Stimulated activated CD8-positive, alpha-beta memory T cell treated with anti-CD3 and anti-CD28 coated beads, Interleukin-7, amount 100 ng/mL, for 24 hours (primary cell): ENCODE data around the gene F2R.
"Not testable (repeated sequence)": the region's sequence is repeated elsewhere in the genome, so short reads cannot be mapped to it uniquely, and the experiment has no call there.

Source experiments
- DNase-seq: peaks from one replicate; pipeline ENCODE4 v3.0.0-alpha.2; 2020; ENCODE audit warnings: low read depth

F2R gene

DNA sequence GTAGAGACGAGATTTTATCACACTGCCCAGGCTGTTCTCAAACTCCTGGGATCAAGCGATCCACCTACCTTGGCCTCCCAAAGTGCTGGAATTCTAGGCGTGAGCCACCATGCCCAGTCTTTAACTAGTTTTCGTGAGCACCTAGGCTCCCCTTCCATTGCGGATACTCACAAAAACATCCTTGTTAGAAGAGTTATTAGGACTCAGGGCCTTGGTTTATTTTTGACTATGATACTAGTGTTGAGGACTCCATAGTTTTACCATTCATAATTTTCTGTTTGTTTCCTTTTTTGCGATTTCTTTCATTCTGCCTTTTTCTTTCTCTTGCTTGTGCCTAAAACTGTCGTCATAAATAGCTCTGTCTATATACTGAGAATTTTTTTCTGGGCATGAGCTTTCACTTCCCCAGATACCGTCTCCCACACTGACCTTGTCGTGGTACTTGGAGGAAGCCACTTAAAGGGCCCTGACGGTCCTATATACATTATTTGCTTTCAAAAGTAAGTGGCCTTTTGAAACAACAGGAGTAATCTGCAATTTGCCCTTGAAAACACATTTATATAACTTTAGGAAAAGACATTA, 5.2 kb downstream of the F2R start:
- DNase-seq: no peak

DNA sequence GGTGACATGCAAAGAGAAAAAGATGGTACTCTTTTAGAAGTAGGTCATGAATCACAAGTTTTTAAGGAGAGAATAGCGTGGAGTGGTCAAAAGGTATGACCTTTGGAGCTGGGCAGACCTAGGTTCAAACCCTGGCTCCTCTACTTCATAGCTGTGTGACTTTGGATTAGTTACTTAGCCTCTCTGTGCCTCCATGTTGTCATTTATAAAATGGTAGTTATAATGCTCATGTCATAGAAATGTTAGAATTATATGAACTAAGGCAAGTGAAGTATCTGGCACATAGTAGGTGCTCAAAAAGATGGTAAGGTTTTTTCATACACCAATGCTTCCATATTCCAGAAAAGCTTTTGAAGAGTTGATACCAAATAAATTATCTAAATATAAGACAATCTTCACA, 7.3 kb downstream of the F2R start:
- DNase-seq: no peak

DNA sequence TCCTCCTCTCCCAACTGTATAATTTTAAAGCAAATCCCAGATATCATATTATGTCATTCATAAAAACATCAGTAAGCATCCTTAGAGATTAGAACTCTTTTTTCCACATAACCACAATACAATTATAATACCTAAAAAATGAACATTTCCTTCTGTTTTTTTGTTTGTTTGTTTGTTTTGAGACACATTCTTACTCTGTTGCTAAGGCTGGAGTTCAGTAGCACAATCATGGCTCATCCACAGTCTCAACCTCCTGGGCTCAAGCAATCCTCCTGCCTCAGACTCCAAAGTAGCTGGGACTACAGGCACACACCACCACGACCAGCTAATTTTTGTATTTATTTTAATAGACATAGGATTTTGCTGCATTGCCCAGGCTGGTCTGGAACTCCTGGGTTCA, 8.0 kb downstream of the F2R start:
- DNase-seq: no peak

DNA sequence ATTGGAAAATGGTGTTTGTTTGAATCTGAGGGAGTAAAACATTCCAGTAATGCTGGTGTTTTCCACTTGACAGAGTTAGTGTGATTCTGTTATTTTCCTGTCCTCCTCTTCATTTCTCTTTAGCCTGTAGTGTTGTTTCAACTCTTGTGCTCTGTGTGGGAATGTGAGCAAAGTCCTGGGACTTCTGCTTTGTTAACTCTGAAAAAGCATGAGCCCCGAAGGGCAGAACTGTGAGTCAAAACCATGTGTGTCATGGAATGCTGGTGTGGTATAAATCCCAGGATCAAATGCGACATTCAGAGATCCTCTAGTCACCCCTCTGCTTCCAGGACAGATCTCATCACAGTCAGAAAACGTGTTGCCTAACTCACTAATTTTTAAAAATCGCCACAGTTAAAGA, 8.9 kb downstream of the F2R start:
- no peak for DNase-seq

DNA sequence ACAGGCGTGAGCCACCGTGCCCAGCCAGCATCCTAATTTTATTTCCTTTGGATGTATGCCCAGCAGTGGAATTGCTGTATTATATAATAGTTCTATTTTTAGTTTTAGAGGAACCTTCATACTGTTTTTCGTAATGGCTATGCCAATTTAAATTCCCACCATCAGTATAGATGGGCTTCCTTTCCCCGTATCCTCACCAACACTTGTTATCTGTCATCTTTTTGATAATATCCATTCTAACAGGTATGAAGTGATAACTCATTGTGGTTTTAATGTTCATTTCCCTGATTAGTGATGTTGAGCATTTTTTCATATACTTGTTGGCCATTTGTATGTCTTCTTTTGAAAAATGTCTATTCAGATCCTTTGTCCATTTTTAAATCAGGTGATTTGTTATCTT, 13.0 kb downstream of the F2R start:
- no peak for DNase-seq

DNA sequence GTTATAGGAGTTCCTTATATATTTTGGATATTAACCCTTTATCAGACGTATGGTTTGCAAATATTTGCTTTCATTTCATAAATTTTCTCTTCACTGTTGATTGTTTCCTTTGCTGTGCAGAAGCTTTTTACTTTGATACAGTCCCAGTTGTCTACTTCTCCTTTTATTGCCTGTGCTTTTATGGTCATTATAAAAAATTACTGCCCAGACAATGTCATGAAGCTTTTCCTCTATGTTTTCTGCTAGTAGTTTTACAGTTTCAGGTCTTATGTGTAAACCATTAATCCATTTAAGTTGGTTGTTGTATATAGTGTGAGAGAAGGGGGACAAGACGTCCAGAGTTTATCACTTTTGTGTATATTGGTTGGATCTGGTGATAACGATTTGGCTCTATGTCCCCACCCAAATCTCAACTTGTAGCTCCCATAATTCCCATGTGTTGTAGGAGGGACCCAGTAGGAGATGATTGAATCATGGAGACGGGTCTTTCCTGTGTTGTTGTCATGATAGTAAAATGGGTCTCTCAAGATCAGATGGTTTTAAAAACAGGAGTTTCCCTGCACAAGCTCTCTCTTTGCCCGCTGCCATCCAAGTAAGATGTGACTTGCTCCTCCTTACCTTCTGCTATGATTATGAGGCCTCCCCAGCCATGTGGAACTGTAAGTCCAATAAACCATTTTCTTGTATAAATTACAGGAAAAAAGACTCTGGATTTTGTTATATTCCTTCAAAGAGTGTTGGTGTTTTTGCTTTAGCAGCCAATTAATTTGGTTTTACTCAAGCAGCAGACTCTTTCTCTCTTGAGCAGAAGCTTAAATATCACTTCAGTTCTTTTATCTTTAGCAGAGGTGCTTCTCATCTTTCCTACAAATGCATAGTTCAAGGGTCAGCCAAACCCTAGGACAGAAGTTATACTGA, 13.7 kb downstream of the F2R start:
- no peak for DNase-seq

DNA sequence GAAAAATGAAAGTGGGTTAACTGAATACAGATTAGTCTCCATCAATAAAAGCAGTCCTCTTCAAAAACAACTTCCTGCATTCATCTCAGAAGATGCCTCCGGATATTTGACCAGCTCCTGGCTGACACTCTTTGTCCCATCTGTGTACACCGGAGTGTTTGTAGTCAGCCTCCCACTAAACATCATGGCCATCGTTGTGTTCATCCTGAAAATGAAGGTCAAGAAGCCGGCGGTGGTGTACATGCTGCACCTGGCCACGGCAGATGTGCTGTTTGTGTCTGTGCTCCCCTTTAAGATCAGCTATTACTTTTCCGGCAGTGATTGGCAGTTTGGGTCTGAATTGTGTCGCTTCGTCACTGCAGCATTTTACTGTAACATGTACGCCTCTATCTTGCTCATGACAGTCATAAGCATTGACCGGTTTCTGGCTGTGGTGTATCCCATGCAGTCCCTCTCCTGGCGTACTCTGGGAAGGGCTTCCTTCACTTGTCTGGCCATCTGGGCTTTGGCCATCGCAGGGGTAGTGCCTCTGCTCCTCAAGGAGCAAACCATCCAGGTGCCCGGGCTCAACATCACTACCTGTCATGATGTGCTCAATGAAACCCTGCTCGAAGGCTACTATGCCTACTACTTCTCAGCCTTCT, 16.6 kb downstream of the F2R start:
- DNase-seq: no peak

DNA sequence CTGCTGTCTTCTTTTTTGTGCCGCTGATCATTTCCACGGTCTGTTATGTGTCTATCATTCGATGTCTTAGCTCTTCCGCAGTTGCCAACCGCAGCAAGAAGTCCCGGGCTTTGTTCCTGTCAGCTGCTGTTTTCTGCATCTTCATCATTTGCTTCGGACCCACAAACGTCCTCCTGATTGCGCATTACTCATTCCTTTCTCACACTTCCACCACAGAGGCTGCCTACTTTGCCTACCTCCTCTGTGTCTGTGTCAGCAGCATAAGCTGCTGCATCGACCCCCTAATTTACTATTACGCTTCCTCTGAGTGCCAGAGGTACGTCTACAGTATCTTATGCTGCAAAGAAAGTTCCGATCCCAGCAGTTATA, 17.1 kb downstream of the F2R start:
- no peak for DNase-seq

DNA sequence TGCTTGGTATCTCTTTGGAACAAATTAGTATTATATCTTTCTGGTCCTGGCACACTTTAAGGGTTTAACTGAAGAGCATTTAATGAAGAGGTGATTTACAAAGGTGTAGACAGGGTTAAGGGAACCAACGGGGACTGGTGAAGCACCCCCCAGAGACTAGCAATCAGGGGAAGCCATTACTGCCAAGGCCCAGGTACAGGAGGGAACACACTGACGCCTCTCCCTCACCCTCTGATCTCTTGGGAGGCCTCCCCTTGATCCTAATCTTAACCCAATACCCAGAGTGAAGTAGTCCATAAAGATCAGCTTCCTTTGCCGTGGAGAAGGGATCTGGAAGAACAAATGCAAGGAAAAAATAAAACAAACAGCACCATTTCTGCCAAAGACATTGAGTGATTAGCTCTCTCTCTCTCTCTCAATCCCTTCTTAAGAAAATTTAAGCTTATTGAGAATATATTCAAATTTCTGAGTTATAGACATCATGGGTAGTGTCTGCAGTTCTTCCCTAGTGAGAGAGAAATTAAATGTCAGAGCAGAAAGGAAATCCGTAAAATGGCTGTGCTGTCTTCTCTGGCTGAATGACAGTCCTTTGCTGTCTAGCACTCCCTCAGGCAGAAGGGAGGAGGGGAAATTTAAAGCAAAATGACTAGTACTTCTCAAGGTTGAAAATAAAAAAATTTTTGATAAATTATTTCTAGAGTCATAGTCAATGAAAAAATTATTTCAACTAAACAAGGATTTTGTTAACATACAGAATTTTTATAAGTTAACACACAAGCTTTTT, 20.0 kb downstream of the F2R start:
- DNase-seq: no peak

DNA sequence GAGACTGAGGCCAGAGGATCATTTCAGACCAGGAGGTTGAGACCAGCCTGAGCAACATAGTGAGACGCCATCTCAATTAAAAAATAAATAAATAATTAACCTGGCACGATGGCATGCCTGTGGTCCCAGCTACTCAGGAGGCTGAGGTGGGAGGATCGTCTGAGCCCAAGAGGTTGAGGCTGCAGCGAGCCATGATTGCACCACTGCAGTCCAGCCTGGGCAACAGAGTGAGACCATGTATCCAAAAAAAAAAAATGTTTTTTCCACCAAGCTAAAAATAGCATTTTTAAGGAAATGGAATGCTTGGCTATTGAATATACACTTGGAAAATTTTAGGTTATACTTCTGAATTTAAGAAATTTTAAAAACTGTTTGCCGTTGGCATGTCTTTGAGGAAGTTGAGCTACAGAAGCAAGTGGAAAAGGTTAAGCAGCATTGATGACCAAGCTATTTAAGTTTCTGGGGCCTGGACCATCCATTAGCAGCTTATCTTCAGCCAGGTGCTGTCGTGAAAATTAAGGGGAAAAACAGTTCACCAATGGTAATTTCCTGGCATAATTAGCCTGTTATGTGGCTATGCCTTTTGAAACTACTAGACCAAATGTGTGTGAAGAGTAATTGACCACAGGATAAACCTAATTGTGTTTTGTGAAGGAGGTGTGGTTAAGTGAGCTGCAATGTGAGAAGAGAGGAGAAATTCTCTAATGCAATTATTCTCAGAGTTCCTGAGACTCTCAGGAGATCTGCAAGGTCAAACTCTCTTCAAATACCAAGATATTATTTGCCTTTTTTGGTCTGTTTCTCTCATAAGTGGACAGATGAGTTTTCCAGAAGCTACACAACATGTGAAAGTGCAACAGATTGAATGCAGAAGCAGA, 21.0 kb downstream of the F2R start:
- DNase-seq: no peak

DNA sequence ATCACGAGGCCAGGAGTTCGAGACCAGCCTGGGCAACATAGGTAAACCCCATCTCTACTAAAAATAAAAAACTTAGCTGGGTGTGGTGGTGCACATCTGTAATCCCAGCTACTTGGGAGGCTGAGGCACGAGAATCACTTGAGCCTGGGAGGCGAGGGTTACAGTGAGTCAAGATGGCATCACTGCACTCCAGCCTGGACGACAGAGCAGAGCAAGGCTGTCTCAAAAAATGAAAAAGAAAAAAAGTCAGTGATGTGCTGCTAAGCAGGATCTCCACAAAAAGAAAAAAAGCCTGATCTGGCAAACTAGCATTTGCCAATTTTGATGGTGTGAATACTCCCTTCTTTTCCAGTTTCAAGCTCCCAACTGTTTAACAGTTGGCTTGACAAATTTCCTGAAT, 21.9 kb downstream of the F2R start:
- DNase-seq: no peak

DNA sequence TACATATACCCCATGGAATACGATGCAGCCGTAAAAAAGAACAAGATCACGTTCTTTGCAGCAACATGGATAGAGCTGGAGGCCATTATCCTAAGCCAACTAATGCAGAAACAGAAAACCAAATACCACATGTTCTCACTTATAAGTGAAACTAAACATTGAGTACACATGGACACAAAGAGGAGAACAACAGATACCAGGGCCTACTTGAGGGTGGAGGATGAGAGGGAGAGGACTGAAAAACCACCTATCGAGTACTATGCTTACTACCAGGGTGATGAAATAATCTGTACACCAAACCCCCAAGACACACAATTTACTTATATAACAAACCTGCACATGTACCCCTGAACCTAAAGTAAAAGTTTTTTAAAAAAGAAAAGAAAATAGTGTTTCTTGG, 25.6 kb downstream of the F2R start:
- not testable (repeated sequence) for DNase-seq

DNA sequence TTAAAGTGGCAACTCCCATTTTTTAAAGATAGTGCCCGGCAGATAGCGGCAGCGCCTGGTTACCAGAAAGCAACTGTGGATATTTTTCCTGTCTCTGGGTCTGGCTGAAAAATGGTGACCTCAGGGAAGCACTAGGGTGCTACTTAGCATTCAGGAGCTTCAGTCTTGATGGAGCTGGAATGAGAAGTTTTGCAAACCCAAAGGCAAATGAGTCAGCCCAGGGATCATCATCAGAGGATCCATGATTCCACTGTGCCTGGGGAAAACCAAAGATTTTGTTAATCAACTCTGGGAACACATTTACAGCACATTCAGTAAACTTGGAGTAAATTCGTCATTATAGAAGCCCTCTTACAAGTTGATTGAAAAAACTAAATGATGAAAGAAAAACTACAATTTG, 26.7 kb downstream of the F2R start:
- no peak for DNase-seq

DNA sequence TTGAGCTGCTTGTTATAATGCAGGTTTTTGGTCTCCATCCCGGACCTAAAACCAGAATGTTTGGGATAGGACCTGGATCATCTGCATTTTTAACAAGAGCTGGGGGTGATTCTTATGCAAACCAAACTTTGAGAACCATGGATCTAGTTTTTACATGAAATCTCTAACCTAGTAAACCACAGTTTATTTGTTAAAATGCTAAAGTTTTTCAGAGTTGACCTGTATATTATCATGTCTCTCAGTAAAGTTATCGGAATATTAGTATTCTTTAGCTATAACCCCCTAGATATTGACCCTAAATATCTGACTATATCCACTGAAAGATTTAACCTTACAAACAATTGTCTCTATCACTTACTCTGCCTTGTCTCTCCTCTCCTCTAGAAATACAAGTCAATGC, 28.7 kb downstream of the F2R start:
- no peak for DNase-seq

DNA sequence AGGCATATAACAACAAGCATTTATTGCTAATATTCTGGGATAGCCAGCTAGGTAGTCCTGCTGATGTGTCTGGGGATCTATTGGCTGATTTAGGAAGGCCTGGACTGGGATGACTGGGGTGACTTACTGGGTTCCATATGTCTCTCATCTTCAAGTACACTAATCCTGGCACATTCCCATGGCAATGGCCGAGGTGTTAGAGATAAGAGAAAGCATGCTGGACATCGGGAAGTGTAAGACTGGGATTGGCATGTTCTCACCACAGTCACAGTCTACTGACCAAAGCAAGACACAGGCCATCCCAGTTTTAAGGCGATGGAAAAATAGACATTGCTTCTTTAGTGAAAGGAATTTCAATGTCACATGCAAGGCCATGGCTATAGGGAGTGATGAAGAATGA, 29.7 kb downstream of the F2R start:
- DNase-seq: no peak

DNA sequence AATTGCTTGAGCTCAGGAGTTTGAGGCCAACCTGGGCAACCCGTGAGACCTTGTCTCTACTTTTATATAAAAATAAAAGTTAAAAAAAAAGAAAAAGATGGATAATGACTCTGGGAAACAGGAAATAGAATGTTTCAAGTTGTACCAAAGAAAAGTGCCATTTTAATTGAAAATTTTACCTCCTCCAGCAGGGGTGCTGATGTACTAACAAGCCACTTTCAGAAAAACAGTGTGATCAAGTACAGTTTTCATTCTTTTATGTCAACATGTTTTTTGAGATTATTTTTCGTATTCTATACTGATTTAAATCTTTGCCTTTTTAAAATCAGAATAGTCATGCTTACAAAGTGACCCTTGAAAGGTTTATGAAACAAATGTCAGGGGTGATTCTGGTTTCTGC, 30.8 kb downstream of the F2R start:
- no peak for DNase-seq

DNA sequence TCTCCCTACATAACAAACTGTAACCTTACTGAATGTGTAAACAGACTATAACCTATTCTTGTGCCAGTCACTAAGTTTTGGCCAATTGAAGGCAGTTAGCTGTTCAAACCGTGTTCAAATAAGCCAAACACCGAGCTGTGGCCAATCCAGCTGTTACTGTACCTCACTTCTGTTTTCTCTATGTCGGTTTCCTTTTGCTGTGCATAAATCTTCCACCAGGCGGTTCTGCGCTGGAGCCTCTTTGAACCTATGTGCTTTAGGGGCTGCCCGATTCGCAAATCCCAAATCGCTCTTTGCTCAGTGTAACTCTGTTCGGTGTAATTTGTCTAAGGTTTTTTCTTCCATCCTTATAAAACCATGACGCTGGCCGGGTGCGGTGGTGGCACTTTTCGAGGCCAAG, 31.8 kb downstream of the F2R start:
- no peak for DNase-seq

DNA sequence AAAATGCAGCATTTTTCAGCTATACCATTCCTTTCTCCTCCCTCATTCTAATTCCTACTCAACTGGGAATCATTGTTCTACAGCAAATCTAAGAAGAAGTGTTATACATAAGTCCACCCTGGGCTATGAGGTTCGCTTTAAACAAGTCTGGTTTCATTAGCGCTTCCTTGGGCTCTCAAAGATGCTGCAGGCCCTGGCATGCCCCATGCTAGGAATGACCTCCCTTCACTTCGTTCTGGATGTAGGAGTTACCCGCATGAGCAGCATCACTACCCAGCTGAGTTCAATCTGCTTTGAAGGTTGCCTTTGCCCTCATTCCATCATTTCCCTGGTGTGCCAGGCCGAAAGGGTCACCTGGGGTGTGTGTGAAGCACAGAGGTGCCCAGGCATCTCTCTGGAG, 35.4 kb downstream of the F2R start:
- no peak for DNase-seq

DNA sequence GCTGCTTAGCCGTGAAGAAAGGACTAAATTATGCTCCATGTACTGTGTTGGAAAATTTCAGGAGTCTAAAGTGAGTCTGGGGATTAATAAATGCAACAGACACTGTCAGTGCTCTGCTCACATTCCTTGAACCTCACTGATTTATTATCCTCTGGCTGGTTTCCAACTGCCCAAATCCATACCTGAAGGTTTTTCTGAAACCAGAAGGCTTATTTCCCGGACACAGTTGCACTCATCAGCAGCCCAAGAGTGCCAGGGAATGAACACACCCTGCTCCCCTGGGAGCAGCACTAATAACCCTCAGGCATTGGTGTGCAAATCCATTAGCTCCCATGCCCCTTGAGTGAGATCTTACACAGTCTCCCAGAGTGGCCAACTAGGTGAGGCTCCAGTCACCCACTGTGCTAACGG, 38.7 kb downstream of the F2R start:
- DNase-seq: no peak

DNA sequence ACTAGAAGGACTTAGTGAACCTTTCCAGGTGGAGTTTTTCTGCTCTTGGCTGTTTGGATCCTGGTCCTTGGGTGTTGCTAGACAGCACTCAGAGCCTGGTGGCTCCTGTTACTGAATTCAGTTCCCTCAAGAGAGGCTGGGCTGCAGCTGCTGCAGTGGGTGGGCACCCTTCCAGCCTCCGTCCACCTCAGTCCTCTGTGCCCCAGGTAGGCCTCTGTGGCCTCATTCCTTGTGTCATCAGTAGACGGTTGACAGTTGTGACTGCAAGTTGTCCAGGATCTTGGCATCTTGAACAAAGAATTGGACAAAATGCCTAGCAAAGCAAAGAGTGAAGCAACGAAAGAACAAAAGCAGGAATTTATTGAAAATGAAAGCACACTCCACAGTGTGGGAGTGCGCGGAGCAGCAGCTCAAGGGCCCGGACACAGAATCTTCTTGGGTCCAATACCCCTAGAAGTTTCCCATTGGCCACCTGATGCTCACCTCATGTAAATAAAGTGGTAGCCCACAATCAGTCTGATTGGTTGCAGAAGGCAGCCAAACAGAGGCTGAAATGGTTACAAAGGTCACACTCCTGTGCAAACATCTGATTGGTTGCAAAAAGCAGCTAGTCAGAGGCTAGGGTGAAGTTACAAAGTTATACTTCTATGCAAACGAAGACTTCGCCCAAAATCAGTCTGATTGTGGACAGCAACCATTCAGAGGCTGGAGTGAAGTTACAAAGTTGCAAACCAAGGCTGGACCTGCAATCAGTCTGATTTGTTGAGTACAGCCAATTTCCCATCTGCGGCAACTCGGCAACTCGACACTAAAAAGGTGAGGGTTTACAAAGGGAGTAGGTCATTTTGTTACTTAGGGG, 40.1 kb downstream of the F2R start:
- no peak for DNase-seq

DNA sequence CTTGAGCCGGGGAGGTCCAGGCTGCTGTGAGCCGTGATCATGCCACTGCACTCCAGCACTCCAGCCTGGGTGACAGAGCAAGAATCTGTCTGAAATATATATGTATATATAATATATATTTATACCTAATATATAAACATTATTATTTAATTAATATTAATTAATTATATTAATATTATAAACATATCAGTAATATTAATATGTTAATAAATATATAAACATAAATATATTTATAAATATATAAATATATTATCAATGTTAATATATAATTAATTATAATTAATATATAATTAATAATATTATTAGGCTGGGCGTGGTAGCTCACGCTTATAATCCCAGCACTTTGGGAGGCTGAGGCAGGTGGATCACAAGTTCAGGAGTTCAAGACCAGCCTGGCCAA, 41.1 kb downstream of the F2R start:
- DNase-seq: no peak
